Naive B cell (primary cell): ENCODE measurements around the gene SNX2. TPM values are rescaled to one million over a fixed set of nuclear protein-coding genes. Genes with fewer than 3 reads are reported as not detected.

ENCODE experiments used
- ATAC-seq, 2 donors: fragments of 150-1000 bp; cut with Tn5 transposase; 2 replicates each; pipeline ENCODE4 v1.10.0; 2021; ENCODE audit warnings: low read depth in 2 of 2, mild to moderate bottlenecking in 2 of 2, moderate library complexity in 2 of 2
- DNase-seq: peaks from one replicate; pipeline ENCODE4 v3.0.0; 2022
- H3K27ac Mint-ChIP-seq, 6 donors: one replicate each; pipeline ENCODE4 v1.8.0; 2020 to 2022; ENCODE audit warnings: mild to moderate bottlenecking in 6 of 6, mixed read lengths in 6 of 6, moderate library complexity in 5 of 6, inconsistent platforms in 2 of 6
- H3K27me3 Mint-ChIP-seq, 3 donors: one replicate each; pipeline ENCODE4 v1.8.0; 2021 to 2022; ENCODE audit warnings: mixed read lengths in 3 of 3, mild to moderate bottlenecking in 1 of 3
- H3K36me3 Mint-ChIP-seq, 2 donors: one replicate each; pipeline ENCODE4 v1.8.0; 2020 to 2022; ENCODE audit warnings: mixed read lengths in 2 of 2, inconsistent platforms in 1 of 2, mild to moderate bottlenecking in 1 of 2
- H3K4me1 Mint-ChIP-seq, 3 donors: one replicate each; pipeline ENCODE4 v1.8.0; 2020 to 2022; ENCODE audit warnings: mixed read lengths in 3 of 3, inconsistent platforms in 1 of 3, mild to moderate bottlenecking in 1 of 3, moderate library complexity in 1 of 3
- H3K4me3 Mint-ChIP-seq, 8 donors: one replicate each; pipeline ENCODE4 v1.8.0; 2020 to 2022; ENCODE audit warnings: mild to moderate bottlenecking in 8 of 8, mixed read lengths in 8 of 8, moderate library complexity in 8 of 8, inconsistent platforms in 2 of 8
- H3K9me3 Mint-ChIP-seq, 7 donors: one replicate each; pipeline ENCODE4 v1.8.0; 2020 to 2022; ENCODE audit warnings: mixed read lengths in 7 of 7, mild to moderate bottlenecking in 5 of 7, inconsistent platforms in 2 of 7, moderate library complexity in 1 of 7
- polyA plus RNA-seq, 6 donors: library from polyadenylated mRNA; unstranded; fragments of 300-500 nt; fragmentation: Illumina TruSeq; gene quantifications; one replicate each; pipeline ENCODE4 v1.2.3, GENCODE V29; 2021; ENCODE audit warnings: low read depth in 6 of 6

SNX2 gene, protein sequence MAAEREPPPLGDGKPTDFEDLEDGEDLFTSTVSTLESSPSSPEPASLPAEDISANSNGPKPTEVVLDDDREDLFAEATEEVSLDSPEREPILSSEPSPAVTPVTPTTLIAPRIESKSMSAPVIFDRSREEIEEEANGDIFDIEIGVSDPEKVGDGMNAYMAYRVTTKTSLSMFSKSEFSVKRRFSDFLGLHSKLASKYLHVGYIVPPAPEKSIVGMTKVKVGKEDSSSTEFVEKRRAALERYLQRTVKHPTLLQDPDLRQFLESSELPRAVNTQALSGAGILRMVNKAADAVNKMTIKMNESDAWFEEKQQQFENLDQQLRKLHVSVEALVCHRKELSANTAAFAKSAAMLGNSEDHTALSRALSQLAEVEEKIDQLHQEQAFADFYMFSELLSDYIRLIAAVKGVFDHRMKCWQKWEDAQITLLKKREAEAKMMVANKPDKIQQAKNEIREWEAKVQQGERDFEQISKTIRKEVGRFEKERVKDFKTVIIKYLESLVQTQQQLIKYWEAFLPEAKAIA
- 100 to 1,000 TPM; 457 to 756 (median 632) TPM for polyA plus RNA-seq

DNA sequence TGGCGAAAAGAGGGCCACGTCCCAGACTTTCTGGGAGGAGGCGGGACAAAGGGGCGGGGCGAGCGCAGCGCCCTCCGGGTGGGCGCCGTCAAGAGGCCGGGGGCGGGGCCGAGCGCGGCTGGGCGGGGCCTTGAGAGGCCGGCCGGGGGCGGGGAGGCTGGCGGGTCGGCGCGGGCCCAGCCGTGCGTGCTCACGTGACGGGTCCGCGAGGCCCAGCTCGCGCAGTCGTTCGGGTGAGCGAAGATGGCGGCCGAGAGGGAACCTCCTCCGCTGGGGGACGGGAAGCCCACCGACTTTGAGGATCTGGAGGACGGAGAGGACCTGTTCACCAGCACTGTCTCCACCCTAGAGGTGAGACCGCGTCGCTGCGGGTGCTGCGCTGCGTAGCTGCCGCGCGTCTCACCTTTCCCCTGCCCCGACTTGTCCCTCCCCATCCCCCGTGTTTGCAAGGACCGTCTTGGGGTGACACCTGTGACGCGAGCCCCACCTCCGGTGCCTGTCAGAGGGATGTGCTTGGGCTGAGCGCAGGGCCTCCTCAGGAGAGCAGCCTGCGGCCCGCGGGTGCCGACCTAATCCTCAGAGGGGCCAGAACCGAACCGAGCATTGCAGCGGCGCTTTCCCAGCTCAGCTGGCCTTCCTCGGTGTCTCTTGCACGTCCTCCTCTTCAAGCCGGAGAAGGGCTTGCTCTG lies at the start of gene SNX2:
Gene SNX2, plus strand, starts transcription at position 220 of the 689 bp plus-strand sequence. Its CDS starts 24 bp downstream, at position 244.
- Mint-ChIP-seq H3K27me3 (peaks cover 0 to 7% (median 4%) of the 10 kb centered on the region in 3 donors), H3K36me3 (peaks cover 8 to 27% of the 10 kb centered on the region in 2 donors), H3K4me3 (peak within 1 kb of the TSS; percentile 94 to 100 (median 98)), H3K9me3 (peaks cover 0 to 2% (median 0%) of the 10 kb centered on the region in 7 donors), H3K4me1 (peaks cover 33 to 44% (median 40%) of the 10 kb centered on the region in 3 donors), H3K27ac (peak within 1 kb of the TSS; percentile 99 to 100 (median 100))
- DNase-seq (peak; percentile 93), ATAC-seq (peak; percentile 75 to 76)

DNA sequence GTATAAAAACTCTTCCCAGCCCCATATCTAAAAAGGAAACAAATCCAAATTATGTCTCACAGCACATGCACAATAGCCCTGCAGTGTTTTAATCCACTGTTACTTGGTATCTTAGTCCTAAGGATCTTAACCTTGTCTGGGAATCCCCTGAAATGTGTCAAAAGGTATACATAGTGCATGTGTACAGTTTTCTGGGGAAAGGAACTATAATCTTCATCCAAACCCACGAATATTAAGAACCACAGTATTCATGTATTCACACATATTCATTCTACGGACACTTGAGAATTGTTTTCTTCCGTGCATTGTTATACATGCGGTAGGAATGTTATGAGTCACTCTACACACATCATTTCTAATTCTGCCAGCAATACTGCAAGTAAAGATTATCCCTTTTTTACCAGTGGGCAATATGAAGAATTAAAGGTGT lies 47.8 kb upstream of the SNX2 start:
- H3K27ac Mint-ChIP-seq = no peak overlapping the region
- DNase-seq = no peak
- no peak for ATAC-seq
- H3K36me3 Mint-ChIP-seq = peaks cover 0 to 7% of the 10 kb centered on the region in 2 donors
- H3K27me3 Mint-ChIP-seq = no peaks in the 10 kb centered on the region
- peaks cover 0 to 7% (median 0%) of the 10 kb centered on the region in 7 donors for H3K9me3 Mint-ChIP-seq
- H3K4me1 Mint-ChIP-seq = peaks cover 37 to 60% (median 50%) of the 10 kb centered on the region in 3 donors
- H3K4me3 Mint-ChIP-seq = no peak overlapping the region

DNA sequence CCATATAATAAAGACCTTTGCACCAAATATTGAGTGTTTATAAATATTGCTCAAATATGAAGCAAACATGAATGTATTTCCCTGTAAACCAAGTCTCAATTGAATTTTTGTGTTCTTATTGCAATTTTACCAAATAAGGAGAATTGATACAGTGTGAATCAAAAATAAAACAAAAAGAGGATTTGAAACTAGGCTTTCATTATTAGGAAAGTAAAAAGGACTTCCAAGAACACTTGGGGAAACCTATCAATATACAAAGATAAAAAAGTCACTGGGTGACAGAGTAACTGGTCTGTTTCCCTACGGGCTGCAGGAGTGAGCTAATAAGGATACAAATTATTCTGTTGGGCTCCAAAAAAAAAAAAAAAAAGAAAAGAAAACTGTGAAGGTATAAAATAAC lies 44.8 kb upstream of the SNX2 start:
- H3K4me1 Mint-ChIP-seq = peaks cover 23 to 39% (median 32%) of the 10 kb centered on the region in 3 donors
- H3K9me3 Mint-ChIP-seq = peaks cover 0 to 7% (median 0%) of the 10 kb centered on the region in 7 donors
- DNase-seq (no peak), ATAC-seq (peak; percentile 25 to 48)
- no peaks in the 10 kb centered on the region for H3K27me3 Mint-ChIP-seq
- H3K36me3 Mint-ChIP-seq = peaks cover 0 to 7% of the 10 kb centered on the region in 2 donors
- H3K4me3 Mint-ChIP-seq = peak overlapping the region in 5 of 8 donors; percentile 44 to 68 (median 44)
- no peak overlapping the region for H3K27ac Mint-ChIP-seq

- peaks cover 24 to 41% (median 33%) of the 10 kb centered on the region in 3 donors for H3K4me1 Mint-ChIP-seq
- H3K4me3 Mint-ChIP-seq = peak overlapping the region in 6 of 8 donors; percentile 44 to 68 (median 44)
Observed at GRCh38 chr5:122730456-122730855, 44.4 kb upstream of the SNX2 start.

GRCh38 chr5:122736086-122736845 lies 38.6 kb upstream of the SNX2 start:
- H3K4me1 Mint-ChIP-seq = peaks cover 11 to 30% (median 17%) of the 10 kb centered on the region in 3 donors
- H3K27ac Mint-ChIP-seq = peak overlapping the region; percentile 3 to 73 (median 23)
- peaks cover 0 to under 1% (median 0%) of the 10 kb centered on the region in 7 donors for H3K9me3 Mint-ChIP-seq
- H3K36me3 Mint-ChIP-seq = no peaks in the 10 kb centered on the region
- H3K4me3 Mint-ChIP-seq = peak overlapping the region in 7 of 8 donors; percentile 1 to 50 (median 35)
- DNase-seq (peak; percentile 18), ATAC-seq (peak; percentile 95)
- no peaks in the 10 kb centered on the region for H3K27me3 Mint-ChIP-seq

More at GRCh38 chr5:122730456-122730855, 44.4 kb upstream of the SNX2 start:
- ATAC-seq = no peak
- peaks cover 0 to 7% (median 0%) of the 10 kb centered on the region in 7 donors for H3K9me3 Mint-ChIP-seq
- H3K27me3 Mint-ChIP-seq = no peaks in the 10 kb centered on the region
- H3K27ac Mint-ChIP-seq = no peak overlapping the region
- peaks cover 0 to 7% of the 10 kb centered on the region in 2 donors for H3K36me3 Mint-ChIP-seq
- DNase-seq = no peak

DNA sequence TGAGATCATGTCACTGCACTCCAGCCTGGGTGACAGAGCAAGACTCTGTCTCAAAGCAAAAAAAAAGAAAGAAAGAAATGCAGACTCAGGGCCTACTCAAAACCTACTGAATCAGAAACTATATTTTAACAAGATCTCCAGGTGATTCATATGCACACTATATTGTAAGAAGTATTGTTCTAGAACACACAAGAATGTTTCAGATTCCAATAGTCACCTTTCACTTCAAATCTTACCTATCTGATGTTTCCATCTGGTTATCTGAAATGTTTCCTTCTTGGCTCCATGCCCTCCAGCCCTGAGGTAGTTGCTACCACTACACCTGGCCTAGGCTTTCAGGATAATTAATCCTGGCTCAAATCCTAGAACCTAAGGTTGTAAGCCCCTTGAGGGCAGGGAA lies 36.8 kb upstream of the SNX2 start:
- no peak for DNase-seq
- H3K27ac Mint-ChIP-seq = peak overlapping the region in 2 of 6 donors; percentile 1 to 77
- ATAC-seq = no peak
- peaks cover 0 to 7% (median 0%) of the 10 kb centered on the region in 3 donors for H3K27me3 Mint-ChIP-seq
- no peaks in the 10 kb centered on the region for H3K9me3 Mint-ChIP-seq
- no peaks in the 10 kb centered on the region for H3K36me3 Mint-ChIP-seq
- peaks cover 11 to 30% (median 16%) of the 10 kb centered on the region in 3 donors for H3K4me1 Mint-ChIP-seq
- no peak overlapping the region for H3K4me3 Mint-ChIP-seq

GRCh38 chr5:122741681-122742080 lies 33.2 kb upstream of the SNX2 start:
- no peak for ATAC-seq
- Mint-ChIP-seq H3K9me3 (peaks cover 0 to 3% (median 0%) of the 10 kb centered on the region in 7 donors), H3K4me1 (peaks cover 0 to 13% (median 4%) of the 10 kb centered on the region in 3 donors), H3K27ac (peak overlapping the region in 3 of 6 donors; percentile 16 to 59 (median 18)), H3K4me3 (no peak overlapping the region), H3K36me3 (no peaks in the 10 kb centered on the region), H3K27me3 (peaks cover 0 to 7% (median 0%) of the 10 kb centered on the region in 3 donors)
- DNase-seq = no peak

- Mint-ChIP-seq H3K4me1 (peaks cover 0 to 2% (median 0%) of the 10 kb centered on the region in 3 donors), H3K27me3 (peaks cover 0 to 7% (median 0%) of the 10 kb centered on the region in 3 donors), H3K36me3 (no peaks in the 10 kb centered on the region), H3K4me3 (no peak overlapping the region), H3K9me3 (peaks cover 0 to 3% (median 0%) of the 10 kb centered on the region in 7 donors), H3K27ac (no peak overlapping the region)
- no peak for DNase-seq
- no peak for ATAC-seq
Observed at GRCh38 chr5:122743261-122743660, 31.6 kb upstream of the SNX2 start.

- no peaks in the 10 kb centered on the region for H3K36me3 Mint-ChIP-seq
- ATAC-seq (no peak), DNase-seq (no peak)
- H3K9me3 Mint-ChIP-seq = peaks cover 0 to 3% (median 0%) of the 10 kb centered on the region in 7 donors
- H3K4me1 Mint-ChIP-seq = no peaks in the 10 kb centered on the region
- H3K27me3 Mint-ChIP-seq = peaks cover 0 to 7% (median 0%) of the 10 kb centered on the region in 3 donors
- no peak overlapping the region for H3K27ac Mint-ChIP-seq
- H3K4me3 Mint-ChIP-seq = no peak overlapping the region
Observed at GRCh38 chr5:122745597-122745996, 29.3 kb upstream of the SNX2 start.

DNA sequence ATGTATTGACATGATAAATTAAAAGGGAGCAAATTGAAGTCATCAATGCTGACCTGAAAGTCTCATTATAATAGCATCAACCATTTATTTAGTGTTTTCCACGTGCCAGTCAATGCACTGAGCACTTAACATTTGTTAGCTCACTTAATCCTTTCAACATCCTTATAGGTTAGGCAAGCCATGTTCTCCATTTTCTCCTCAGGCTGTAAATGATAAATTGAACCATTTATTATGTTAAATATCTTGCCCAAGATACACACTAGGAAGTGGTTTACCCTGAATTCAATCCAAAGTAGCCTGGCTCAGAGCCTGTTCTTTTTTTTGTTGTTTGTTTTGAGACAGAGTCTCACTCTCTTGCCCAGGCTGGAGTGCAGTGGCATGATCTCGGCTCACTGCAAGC lies 25.0 kb upstream of the SNX2 start:
- no peak for ATAC-seq
- no peak for DNase-seq
- Mint-ChIP-seq H3K27ac (no peak overlapping the region), H3K36me3 (no peaks in the 10 kb centered on the region), H3K9me3 (peaks cover 0 to 3% (median 0%) of the 10 kb centered on the region in 7 donors), H3K27me3 (peaks cover 0 to 7% (median 0%) of the 10 kb centered on the region in 3 donors), H3K4me1 (peaks cover 7 to 19% (median 8%) of the 10 kb centered on the region in 3 donors), H3K4me3 (no peak overlapping the region)

- no peak for DNase-seq
- Mint-ChIP-seq H3K36me3 (no peaks in the 10 kb centered on the region), H3K4me3 (peak overlapping the region in 1 of 8 donors; percentile 45), H3K27me3 (peaks cover 0 to 7% (median 0%) of the 10 kb centered on the region in 3 donors), H3K27ac (peak overlapping the region in 2 of 6 donors; percentile 27 to 69), H3K4me1 (peaks cover 15 to 28% (median 17%) of the 10 kb centered on the region in 3 donors), H3K9me3 (no peaks in the 10 kb centered on the region)
- peak in 1 of 2 donors; percentile 32 for ATAC-seq
Observed at GRCh38 chr5:122751293-122751782, 23.5 kb upstream of the SNX2 start.

- no peaks in the 10 kb centered on the region for H3K9me3 Mint-ChIP-seq
- no peak overlapping the region for H3K27ac Mint-ChIP-seq
- H3K36me3 Mint-ChIP-seq = no peaks in the 10 kb centered on the region
- no peak for ATAC-seq
- H3K4me1 Mint-ChIP-seq = peaks cover 20 to 31% (median 26%) of the 10 kb centered on the region in 3 donors
- DNase-seq = no peak
- H3K4me3 Mint-ChIP-seq = no peak overlapping the region
- peaks cover 0 to 7% (median 0%) of the 10 kb centered on the region in 3 donors for H3K27me3 Mint-ChIP-seq
Observed at GRCh38 chr5:122753500-122753899, 21.4 kb upstream of the SNX2 start.
